H1 (cell line): Measurements from ENCODE around the gene KIAA1671. TPM values are rescaled to one million over a fixed set of nuclear protein-coding genes. Genes with fewer than 3 reads are reported as not detected.

Source experiments
- CTCF ChIA-PET: fragments of 300-600 bp; sonication (Branson Sonifier 250); formaldehyde crosslinking; loops from one replicate; lab custom pipeline; 2021; ENCODE audit not compliant: partially characterized antibody; lab: Charles Lee
- POLR2A ChIA-PET: fragments of 300-600 bp; sonication (Branson Sonifier 250); formaldehyde crosslinking; loops from one replicate; lab custom pipeline; 2021; ENCODE audit warnings: inconsistent platforms; ENCODE audit not compliant: partially characterized antibody; lab: Charles Lee
- DNase-seq, 2 experiments: peaks; one replicate each; pipeline versions ENCODE4 v3.0.0 to v3.0.0-alpha.2; 2010 to 2022; ENCODE audit warnings: low spot score in 2 of 2, low read depth in 1 of 2, mixed read lengths in 1 of 2
- FAIRE-seq: peaks from 2 replicates; lab custom pipeline; 2011; peaks lifted over from hg19 to GRCh38; lab: Jason Lieb, UNC
- H2AFZ ChIP-seq: 2 replicates; pipeline ENCODE4 v1.8.1; 2012; ENCODE audit warnings: low read length, inconsistent platforms
- H2AK5ac ChIP-seq: 2 replicates; pipeline ENCODE4 v1.6.1; 2013; ENCODE audit warnings: low read depth, low read length
- H2BK120ac ChIP-seq: replicated peaks from 2 replicates; pipeline ENCODE3; 2013; ENCODE audit warnings: low read depth, low read length, inconsistent platforms
- H2BK12ac ChIP-seq: 2 replicates; pipeline ENCODE4 v1.6.1; 2013; ENCODE audit warnings: low read depth, low read length
- H2BK15ac ChIP-seq: 2 replicates; pipeline ENCODE4 v1.6.1; 2013; ENCODE audit warnings: low read length
- H2BK20ac ChIP-seq: 2 replicates; pipeline ENCODE4 v1.6.1; 2013; ENCODE audit warnings: low read length
- H2BK5ac ChIP-seq: 2 replicates; pipeline ENCODE4 v1.6.1; 2013; ENCODE audit warnings: low read depth, low read length
- H3K14ac ChIP-seq: 2 replicates; pipeline ENCODE4 v1.6.1; 2013; ENCODE audit warnings: inconsistent platforms; ENCODE audit not compliant: insufficient read length
- H3K18ac ChIP-seq: 2 replicates; pipeline ENCODE4 v1.6.1; 2013; ENCODE audit warnings: low read length; ENCODE audit errors: extremely low read depth
- H3K23ac ChIP-seq: 2 replicates; pipeline ENCODE4 v1.6.1; 2013; ENCODE audit warnings: inconsistent platforms; ENCODE audit not compliant: insufficient read length
- H3K23me2 ChIP-seq: 2 replicates; pipeline ENCODE4 v1.6.1; 2013; ENCODE audit warnings: low read depth, low read length
- H3K27ac ChIP-seq: 2 replicates; pipeline ENCODE4 v1.6.1; 2011; ENCODE audit warnings: low read depth, low read length, inconsistent platforms
- H3K27me3 ChIP-seq, 4 experiments: replicated peaks in 1 of 4; 1 replicate in 1 of 4; 2 replicates in 3 of 4; pipeline versions ENCODE4 v1.6.1 to v1.8.1; 2011 to 2013; ENCODE audit warnings: low read length in 3 of 4, mild to moderate bottlenecking in 3 of 4, inconsistent platforms in 2 of 4, mixed read lengths in 2 of 4, moderate library complexity in 1 of 4; ENCODE audit not compliant: control insufficient read depth in 3 of 4, insufficient read depth in 3 of 4; ENCODE audit errors: extremely low read depth in 1 of 4
- H3K36me3 ChIP-seq, 4 experiments: 2 replicates each; pipeline versions ENCODE4 v1.6.1 to v1.8.1; 2011 to 2013; ENCODE audit warnings: mild to moderate bottlenecking in 4 of 4, low read length in 3 of 4, moderate library complexity in 2 of 4, control low read depth in 1 of 4, inconsistent platforms in 1 of 4; ENCODE audit not compliant: insufficient read depth in 4 of 4, control insufficient read depth in 2 of 4
- H3K4ac ChIP-seq: replicated peaks from 2 replicates; pipeline ENCODE3; 2013; ENCODE audit warnings: low read length, low read depth, mixed read lengths, inconsistent platforms; ENCODE audit not compliant: insufficient read length
- H3K4me1 ChIP-seq, 4 experiments: replicated peaks in 1 of 4; 1 replicate in 1 of 4; 2 replicates in 3 of 4; pipeline versions ENCODE4 v1.6.1 to v1.8.1; 2011 to 2013; ENCODE audit warnings: low read length in 3 of 4, inconsistent platforms in 2 of 4, mixed read lengths in 1 of 4; ENCODE audit not compliant: insufficient read depth in 4 of 4, control insufficient read depth in 3 of 4
- H3K4me2 ChIP-seq, 2 experiments: 2 replicates each; pipeline versions ENCODE4 v1.6.1 to v1.8.1; 2011 to 2013; ENCODE audit warnings: low read depth in 2 of 2, low read length in 2 of 2, control low read depth in 1 of 2, inconsistent platforms in 1 of 2, mild to moderate bottlenecking in 1 of 2; ENCODE audit not compliant: insufficient read depth in 1 of 2
- H3K4me3 ChIP-seq, 4 experiments: fragments of 200-600, 300-600 bp in 1 of 4; sonication (generic), shearing (Covaris generic), sonication (Bioruptor Twin) in 1 of 4; 2 replicates each; pipeline versions ENCODE4 v1.5.1 to v1.8.1; 2011 to 2016; ENCODE audit warnings: low read length in 4 of 4, low read depth in 3 of 4, control low read depth in 2 of 4, inconsistent platforms in 2 of 4, mild to moderate bottlenecking in 2 of 4, mixed read lengths in 1 of 4, moderate library complexity in 1 of 4; ENCODE audit not compliant: insufficient read depth in 2 of 4; ENCODE audit errors: extremely low read depth in 1 of 4
- H3K56ac ChIP-seq: replicated peaks from 2 replicates; pipeline ENCODE3; 2013; ENCODE audit warnings: low read depth, mild to moderate bottlenecking, mixed read lengths, low read length, inconsistent platforms; ENCODE audit not compliant: insufficient read length
- H3K79me1 ChIP-seq: 2 replicates; pipeline ENCODE4 v1.6.1; 2013; ENCODE audit warnings: low read depth, low read length, control low read depth
- H3K79me2 ChIP-seq, 2 experiments: 2 replicates each; pipeline versions ENCODE4 v1.6.1 to v1.8.1; 2012 to 2013; ENCODE audit warnings: low read length in 2 of 2, mild to moderate bottlenecking in 2 of 2, inconsistent platforms in 1 of 2; ENCODE audit not compliant: insufficient read depth in 2 of 2, control insufficient read depth in 1 of 2
- H3K9ac ChIP-seq, 4 experiments: replicated peaks in 1 of 4; 1 replicate in 1 of 4; 2 replicates in 3 of 4; pipeline versions ENCODE4 v1.6.1 to v1.8.1; 2011 to 2013; ENCODE audit warnings: low read depth in 3 of 4, low read length in 3 of 4, control low read depth in 2 of 4, mild to moderate bottlenecking in 2 of 4, moderate library complexity in 2 of 4, inconsistent platforms in 1 of 4; ENCODE audit errors: extremely low read depth in 1 of 4
- H3K9me3 ChIP-seq, 2 experiments: 2 replicates each; pipeline versions ENCODE4 v1.6.1 to v1.8.1; 2012 to 2013; ENCODE audit warnings: mild to moderate bottlenecking in 2 of 2, moderate library complexity in 2 of 2, control low read depth in 1 of 2, inconsistent platforms in 1 of 2, low read depth in 1 of 2, low read length in 1 of 2, mixed read lengths in 1 of 2; ENCODE audit not compliant: insufficient read depth in 2 of 2
- H4K20me1 ChIP-seq, 2 experiments: replicated peaks in 1 of 2; 2 replicates each; pipeline versions ENCODE3 to v1.8.1; 2011 to 2013; ENCODE audit warnings: inconsistent platforms in 2 of 2, low read length in 2 of 2, mild to moderate bottlenecking in 1 of 2; ENCODE audit not compliant: insufficient read depth in 2 of 2, control insufficient read depth in 1 of 2
- H4K5ac ChIP-seq: 2 replicates; pipeline ENCODE4 v1.6.1; 2013; ENCODE audit warnings: low read length, low read depth, mixed read lengths, inconsistent platforms; ENCODE audit not compliant: insufficient read length
- H4K8ac ChIP-seq: 2 replicates; pipeline ENCODE4 v1.8.0; 2013; ENCODE audit warnings: mild to moderate bottlenecking, moderate library complexity, low read length, inconsistent platforms; ENCODE audit not compliant: insufficient read depth; ENCODE audit errors: extremely low read depth
- H4K91ac ChIP-seq: replicated peaks from 2 replicates; pipeline ENCODE3; 2013; ENCODE audit warnings: low read length, mixed read lengths, inconsistent platforms; ENCODE audit not compliant: insufficient read length
- CEBPB ChIP-seq: IDR thresholded peaks from 2 replicates; pipeline ENCODE4 v1.6.1; 2012; ENCODE audit warnings: low read depth, low read length
- EGR1 ChIP-seq: IDR thresholded peaks from 2 replicates; pipeline ENCODE4 v1.6.1; 2011; ENCODE audit warnings: low read depth, low read length, borderline replicate concordance
- WGBS, 2 experiments: shearing (Covaris generic) in 1 of 2; methylation state at CpG; one replicate each; pipeline versions ENCODE4 v1.1.6 to v1.1.7; 2013 to 2015; ENCODE audit warnings: low lambda C conversion rate in 2 of 2, mixed read lengths in 2 of 2, inconsistent platforms in 1 of 2, low coverage in 1 of 2, missing lambda C conversion rate in 1 of 2; ENCODE audit not compliant: insufficient replicate concordance in 2 of 2, insufficient coverage in 1 of 2, insufficient read length in 1 of 2; ENCODE audit errors: extremely low coverage in 1 of 2, missing lambda C conversion rate in 1 of 2; 5-methylcytosine and 5-hydroxymethylcytosine counted together
- polyA plus RNA-seq, 7 experiments: library from polyadenylated mRNA; depleted of rRNA in 3 of 7; stranded (reverse) in 5 of 7; unstranded in 2 of 7; fragments of >200 nt in 5 of 7; fragments of 200-250 nt in 2 of 7; gene quantifications; 1 replicate in 5 of 7; 2 replicates in 1 of 7; 4 replicates in 1 of 7; pipeline versions ENCODE4 v1.2.1 to v1.2.3, GENCODE V29; 2011 to 2013; ENCODE audit warnings: missing spikeins in 2 of 7, mixed read lengths in 2 of 7
- total RNA-seq: library from RNA; stranded (reverse); fragmentation: NEBNext Ultra II Directional; extraction: Animal tissue kit (Norgen Biotek cat#: 25700); gene quantifications from 2 replicates; pipeline ENCODE4 v1.2.1, GENCODE V29; 2021
- TF ChIP-seq, protein P1 (sequence below), 3 experiments: IDR thresholded peaks; 1 replicate in 2 of 3; 2 replicates in 1 of 3; pipeline versions ENCODE4 v1.5.1 to v1.6.1; 2011; ENCODE audit warnings: low read length in 3 of 3, mild to moderate bottlenecking in 3 of 3, inconsistent platforms in 2 of 3, low read depth in 1 of 3, moderate library complexity in 1 of 3; ENCODE audit not compliant: insufficient read depth in 1 of 3; ENCODE audit errors: control extremely low read depth in 1 of 3

Gene KIAA1671
- total and polyA plus RNA-seq, 2 of the 8 experiments (the other 6 are each of a cell fraction or from before 2014, with no cell fraction given), result 6.4 to 23.9 TPM

DNA sequence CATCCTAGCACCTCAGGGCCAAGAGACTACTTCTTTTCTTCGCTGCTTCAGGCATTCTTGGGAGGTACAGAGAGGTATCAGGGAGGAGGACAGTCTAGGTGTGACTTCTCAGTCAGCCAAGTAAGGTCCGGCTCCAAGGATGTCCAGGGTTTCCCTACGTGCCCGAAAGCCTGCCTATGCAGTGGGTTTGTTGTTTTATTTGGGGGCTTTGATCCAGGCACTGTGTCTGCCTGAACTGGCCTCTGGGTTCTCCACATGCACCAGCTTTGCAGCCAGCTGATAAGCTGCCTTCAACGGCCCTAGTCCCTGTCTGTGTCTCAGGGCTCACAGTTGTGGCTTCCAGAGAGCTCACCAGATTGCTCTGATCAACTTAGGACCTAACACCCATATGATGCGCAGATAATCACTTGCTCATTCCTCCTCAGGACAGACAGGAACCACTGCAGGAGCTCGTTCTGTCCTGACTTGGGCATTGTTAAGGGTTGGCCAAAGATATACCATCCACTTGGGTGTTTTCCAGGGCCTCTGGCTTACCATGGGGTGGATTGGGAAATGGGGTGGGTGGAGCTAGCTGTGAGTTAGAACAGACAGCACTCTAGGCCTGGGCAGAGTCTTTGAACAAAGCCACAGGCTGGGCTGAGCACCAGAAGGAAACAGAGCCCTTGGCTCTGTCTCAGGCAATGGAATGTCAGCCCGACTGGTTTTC lies 201.6 kb downstream of the KIAA1671 start:
- Histone ChIP-seq H3K4me3 (no peak overlapping the region), H3K18ac (no peak overlapping the region), H3K79me1 (peaks cover 5% of the 10 kb centered on the region), H3K4ac (no peak overlapping the region), H2BK12ac (no peak overlapping the region), H2AFZ (no peak overlapping the region), H3K27me3 (no peaks in the 10 kb centered on the region), H4K5ac (no peak overlapping the region), H2BK15ac (no peak overlapping the region), H4K8ac (no peak overlapping the region; the same call in 1 of the 2 replicates), H2BK20ac (no peak overlapping the region), H4K20me1 (peaks cover 0 to 1% of the 10 kb centered on the region in 2 experiments), H3K14ac (no peak overlapping the region), H3K27ac (no peak overlapping the region), H2BK120ac (no peak overlapping the region), H3K9me3 (no peaks in the 10 kb centered on the region), H3K56ac (no peak overlapping the region), H2BK5ac (0 out of 2 replicates have a peak overlapping the region, but pooled peaks have one; percentile 41), H3K4me2 (no peak overlapping the region), H3K36me3 (no peaks in the 10 kb centered on the region), H3K23me2 (no peaks in the 10 kb centered on the region), H2AK5ac (no peak overlapping the region), H3K23ac (no peak overlapping the region), H4K91ac (no peak overlapping the region), H3K79me2 (no peaks in the 10 kb centered on the region), H3K9ac (no peak overlapping the region; a peak in 1 of 7 replicates), H3K4me1 (peaks cover 0 to 9% (median 5%) of the 10 kb centered on the region in 4 experiments; a peak in 4 of 7 replicates)
- TF ChIP-seq EGR1 (no peak), CEBPB (0 out of 2 replicates have a peak, but pooled peaks have one; percentile 38)
- TF ChIP-seq, protein P1, sequence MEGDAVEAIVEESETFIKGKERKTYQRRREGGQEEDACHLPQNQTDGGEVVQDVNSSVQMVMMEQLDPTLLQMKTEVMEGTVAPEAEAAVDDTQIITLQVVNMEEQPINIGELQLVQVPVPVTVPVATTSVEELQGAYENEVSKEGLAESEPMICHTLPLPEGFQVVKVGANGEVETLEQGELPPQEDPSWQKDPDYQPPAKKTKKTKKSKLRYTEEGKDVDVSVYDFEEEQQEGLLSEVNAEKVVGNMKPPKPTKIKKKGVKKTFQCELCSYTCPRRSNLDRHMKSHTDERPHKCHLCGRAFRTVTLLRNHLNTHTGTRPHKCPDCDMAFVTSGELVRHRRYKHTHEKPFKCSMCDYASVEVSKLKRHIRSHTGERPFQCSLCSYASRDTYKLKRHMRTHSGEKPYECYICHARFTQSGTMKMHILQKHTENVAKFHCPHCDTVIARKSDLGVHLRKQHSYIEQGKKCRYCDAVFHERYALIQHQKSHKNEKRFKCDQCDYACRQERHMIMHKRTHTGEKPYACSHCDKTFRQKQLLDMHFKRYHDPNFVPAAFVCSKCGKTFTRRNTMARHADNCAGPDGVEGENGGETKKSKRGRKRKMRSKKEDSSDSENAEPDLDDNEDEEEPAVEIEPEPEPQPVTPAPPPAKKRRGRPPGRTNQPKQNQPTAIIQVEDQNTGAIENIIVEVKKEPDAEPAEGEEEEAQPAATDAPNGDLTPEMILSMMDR (IDR thresholded peaks at IDR 0.05; ENCODE audit: control extremely low read depth in 1 of 3, insufficient read depth in 1 of 3, low read depth in 1 of 3, low read length in 3 of 3), result 0 out of 4 replicates have a peak, but pooled peaks of 1 of the 3 experiments have one; percentile 2
- ChIA-PET CTCF (interaction anchor here (0.6 to 1.8 kb wide), 5 partner anchors 9 to 85 kb away, joined by 3 to 8 read pairs (median 5); no protein-coding TSS in a partner anchor), POLR2A (interaction anchor here (1.1 to 1.2 kb wide), 3 partner anchors 8 to 171 kb away, joined by 3 read pairs; no protein-coding TSS in a partner anchor)
- peak; percentile 70 for FAIRE-seq
- 84% methylated on average over 8 of the region's 8 CpGs; no CpG with 5 or more reads in 1 of the 2 experiments for WGBS, 2 experiments
- DNase-seq, result no peak
